NCI-H2081 treated with DMSO at 0.1 percent for 48 hours (cell line): ENCODE results near the gene FKBP9.
"Not testable (repeated sequence)": the region's sequence is repeated elsewhere in the genome, so short reads cannot be mapped to it uniquely, and the experiment has no call there.

Experiments
- DNase-seq: peaks from one replicate; lab custom pipeline; 2025; lab: John Stamatoyannopoulos, UW

Gene FKBP9

GRCh38 chr7:33005690-33006089 lies 48.5 kb downstream of the FKBP9 start:
- DNase-seq = not testable (repeated sequence)

- no peak for DNase-seq
These were observed 52.5 kb downstream of the FKBP9 start for GRCh38 chr7:33009734-33010133.

- no peak for DNase-seq
These were observed 55.1 kb downstream of the FKBP9 start for GRCh38 chr7:33012364-33012763.

GRCh38 chr7:33024189-33024757 lies 67.0 kb downstream of the FKBP9 start:
- no peak for DNase-seq

- DNase-seq = no peak
These were observed 78.5 kb downstream of the FKBP9 start for GRCh38 chr7:33035776-33036175.

DNA sequence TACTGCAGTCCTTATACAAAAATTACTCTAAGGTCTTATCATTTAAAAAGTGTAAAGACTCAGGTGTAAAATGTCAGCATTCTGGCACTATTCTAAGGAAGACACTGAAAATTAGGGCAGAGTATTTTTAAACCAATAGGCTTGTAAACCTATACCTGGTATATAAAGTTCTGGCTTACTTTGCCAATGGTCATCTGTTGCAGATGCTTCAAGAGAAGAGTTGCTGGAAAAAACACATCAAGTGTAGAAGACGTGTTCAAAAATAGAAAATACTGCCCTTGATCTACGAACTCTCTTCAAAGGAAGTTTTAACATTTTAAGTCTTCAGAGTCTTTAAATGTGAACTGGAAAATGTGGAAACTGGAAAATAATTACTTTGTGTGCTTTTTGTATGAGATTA lies 81.4 kb downstream of the FKBP9 start:
- no peak for DNase-seq

DNA sequence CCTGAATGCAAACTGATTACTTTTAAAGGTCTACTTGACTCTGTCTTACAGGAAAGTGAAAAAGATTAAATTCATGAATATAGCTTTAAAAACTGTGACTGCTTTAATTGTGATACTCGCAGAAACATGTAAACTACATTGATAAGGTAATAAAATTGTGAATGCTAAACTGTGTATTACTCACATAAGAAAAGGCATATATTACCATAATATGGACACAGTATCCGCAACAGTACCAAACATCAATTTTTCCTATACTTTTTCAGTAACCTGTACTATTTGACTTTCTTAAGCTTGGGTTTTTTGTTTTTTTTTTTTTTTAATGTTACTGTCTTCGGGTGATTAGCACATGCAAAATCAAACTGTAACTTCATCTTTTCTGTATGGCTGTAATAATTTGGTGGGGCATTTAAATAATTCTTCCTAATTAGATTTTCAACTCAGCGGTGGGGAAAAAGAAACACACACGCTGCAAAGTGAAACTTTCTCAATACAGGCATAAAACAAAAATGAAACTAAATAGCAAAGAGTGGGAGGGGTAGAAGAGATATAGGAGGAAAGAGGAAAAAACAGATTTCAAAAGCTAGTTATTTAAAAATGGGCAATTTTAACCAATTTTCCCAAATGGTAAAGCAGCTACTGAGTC lies 82.1 kb downstream of the FKBP9 start:
- no peak for DNase-seq

DNA sequence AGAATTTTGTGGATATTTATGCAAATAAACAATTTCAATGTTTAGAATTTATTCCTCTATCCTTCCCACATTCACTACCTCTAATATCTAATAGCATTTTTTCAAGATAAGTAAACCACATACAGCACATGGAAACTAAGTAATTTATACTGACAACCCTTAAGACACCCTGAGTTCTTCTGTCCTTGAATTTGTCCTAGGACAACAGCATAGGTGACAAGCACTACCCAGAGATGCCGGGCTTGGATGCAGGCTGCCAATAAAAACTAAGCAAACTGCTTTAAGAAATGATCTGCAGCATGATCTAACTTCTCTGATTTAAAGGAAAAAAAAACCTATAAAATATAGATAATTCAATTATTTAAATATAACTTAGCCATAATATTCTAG lies 82.7 kb downstream of the FKBP9 start:
- DNase-seq = no peak

- no peak for DNase-seq
These were observed 83.7 kb downstream of the FKBP9 start for GRCh38 chr7:33040803-33041516.

GRCh38 chr7:33041631-33042428 lies 84.6 kb downstream of the FKBP9 start:
- DNase-seq = no peak

DNA sequence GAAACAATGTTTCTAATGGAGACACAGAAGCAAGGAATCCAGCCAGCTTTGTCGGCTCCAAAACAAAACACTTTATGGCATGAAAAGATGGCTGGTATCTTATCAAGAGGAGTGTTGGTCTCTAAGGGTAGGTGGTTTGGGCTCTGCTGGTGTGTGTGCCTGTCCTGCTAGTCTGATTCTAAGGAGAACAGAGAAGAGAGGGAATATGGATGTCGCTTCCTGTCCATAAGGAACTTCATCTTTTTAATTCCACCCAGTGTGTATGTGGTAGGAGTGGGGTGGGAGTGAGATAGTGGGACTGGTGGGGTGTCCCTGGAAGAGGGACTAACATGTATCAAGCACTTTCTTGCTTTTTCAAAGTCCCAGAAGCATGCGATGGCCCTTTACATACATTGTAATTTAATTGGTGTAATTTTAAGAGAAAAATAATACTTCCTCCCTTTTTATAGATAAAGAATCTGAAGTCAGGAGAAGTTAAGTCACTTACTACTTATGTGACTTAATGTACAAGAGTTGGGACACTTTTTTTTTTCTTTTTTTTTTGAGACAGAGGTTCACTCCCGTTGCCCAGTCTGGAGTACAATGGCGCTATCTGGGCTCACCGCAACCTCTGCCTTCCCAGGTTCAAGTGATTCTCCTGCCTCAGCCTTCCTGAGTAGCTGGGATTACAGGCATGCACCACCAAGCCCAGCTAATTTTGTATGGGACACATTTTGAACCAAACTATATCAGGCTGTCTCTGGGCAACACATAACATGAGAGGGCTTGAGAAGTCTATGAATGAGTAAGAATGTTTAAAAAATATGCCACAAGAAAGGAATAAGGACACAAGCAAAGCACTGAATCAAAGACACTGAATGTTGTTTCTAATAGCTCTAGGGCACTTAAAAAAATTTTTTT lies 86.5 kb downstream of the FKBP9 start:
- DNase-seq = no peak

GRCh38 chr7:33044401-33044718 lies 87.1 kb downstream of the FKBP9 start:
- no peak for DNase-seq

GRCh38 chr7:33044986-33045385 lies 87.7 kb downstream of the FKBP9 start:
- no peak for DNase-seq

DNA sequence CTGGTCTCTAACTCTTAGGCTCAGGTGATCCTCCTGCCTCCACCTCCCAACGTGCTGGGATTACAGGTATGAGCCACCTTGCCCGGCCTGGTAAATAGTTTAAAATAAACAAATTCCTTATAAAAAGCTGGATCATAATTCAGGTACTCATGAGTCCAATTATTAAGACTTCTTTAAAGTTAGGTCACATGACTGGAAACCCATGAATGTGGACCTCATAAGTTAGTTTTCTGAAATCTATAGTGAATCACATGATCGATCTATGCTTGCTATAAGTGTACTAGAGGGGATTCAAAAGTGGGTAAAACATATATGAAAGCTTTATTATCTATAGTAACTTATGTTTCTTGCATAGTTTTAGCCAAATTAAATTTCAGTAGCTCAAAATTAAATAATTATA lies 91.0 kb downstream of the FKBP9 start:
- DNase-seq = no peak

GRCh38 chr7:33048704-33049103 lies 91.5 kb downstream of the FKBP9 start:
- DNase-seq = no peak

- DNase-seq = no peak
These were observed 93.5 kb downstream of the FKBP9 start for GRCh38 chr7:33050535-33051318.

DNA sequence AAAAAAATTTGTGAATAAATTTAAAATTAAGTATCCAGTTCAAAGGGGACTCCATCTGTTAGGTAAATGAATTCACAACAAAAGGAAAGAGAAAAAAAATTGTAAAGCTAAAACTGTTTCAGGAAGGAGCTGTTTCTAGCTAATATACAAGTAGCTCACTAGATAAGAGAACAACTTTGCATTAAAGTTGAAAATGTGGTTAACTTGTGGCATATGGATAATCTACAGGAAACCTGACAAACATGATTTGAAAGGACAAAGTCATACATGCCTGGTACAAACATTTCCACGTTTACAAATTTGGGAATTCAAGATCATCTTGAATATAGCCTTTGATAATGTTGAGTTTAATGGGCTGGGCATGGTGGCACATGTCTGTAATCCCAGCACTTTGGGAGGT lies 96.5 kb downstream of the FKBP9 start:
- DNase-seq = no peak

DNA sequence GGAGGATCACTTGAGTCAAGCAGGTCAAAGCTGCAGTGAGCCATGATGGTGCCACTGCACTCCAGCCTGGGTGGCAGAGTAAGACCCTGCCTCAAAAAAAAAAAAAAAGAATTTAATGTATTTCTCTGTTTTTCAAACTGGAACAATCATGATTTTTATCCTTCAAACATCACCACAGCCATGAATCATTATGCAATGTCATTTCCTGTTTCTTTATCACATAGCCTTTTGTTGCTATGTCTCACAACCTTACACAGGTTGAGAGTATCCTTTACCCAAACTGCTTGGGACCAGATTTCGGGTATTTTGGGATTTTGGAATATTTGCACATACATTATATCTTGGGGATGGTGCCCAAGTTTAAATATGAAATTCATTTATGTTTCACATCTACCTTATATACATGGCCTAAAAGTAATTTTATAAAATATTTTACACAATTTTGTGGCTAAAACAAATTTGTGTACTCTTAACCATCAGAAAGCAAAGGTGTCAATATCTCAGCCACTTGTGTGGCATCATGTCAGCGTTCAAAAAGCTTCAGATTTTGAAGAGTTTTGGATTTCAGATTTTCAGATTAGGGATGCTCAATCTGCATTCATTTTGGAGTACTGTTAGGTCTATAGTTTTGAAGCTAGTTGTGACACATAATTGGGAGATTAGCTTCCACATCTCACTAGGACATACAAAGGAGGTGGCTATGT lies 97.2 kb downstream of the FKBP9 start:
- DNase-seq = no peak

DNA sequence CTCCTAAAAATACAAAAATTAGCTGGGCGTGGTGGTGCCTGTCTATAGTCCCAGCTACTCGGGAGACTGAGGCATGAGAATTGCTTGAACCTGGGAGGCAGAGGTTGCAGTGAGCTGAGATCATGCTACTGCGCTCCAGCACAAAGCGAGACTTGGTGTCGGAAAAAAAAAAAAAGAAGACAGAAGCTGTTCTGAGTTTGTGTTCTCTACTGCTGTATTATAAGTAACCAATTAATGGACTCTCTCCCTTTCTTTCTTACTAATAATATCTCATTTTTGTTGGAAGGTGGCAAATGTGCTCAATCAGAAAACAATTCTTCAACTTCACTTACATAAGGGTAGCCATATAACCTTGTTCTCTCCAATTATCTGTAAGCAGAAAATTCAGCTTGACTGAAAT lies 97.9 kb downstream of the FKBP9 start:
- no peak for DNase-seq
